AG09309 (cell line): ENCODE data around the gene MAGOH.

Experiments used
- DNase-seq: peaks from one replicate; pipeline ENCODE4 v3.0.0-alpha.2; 2010; ENCODE audit warnings: low read depth
- H3K4me3 ChIP-seq: 2 replicates; pipeline ENCODE4 v1.5.1; 2011; ENCODE audit warnings: mild to moderate bottlenecking, low read depth, low read length, moderate library complexity; ENCODE audit not compliant: control insufficient read depth
- TF ChIP-seq, protein P1 (sequence below): IDR thresholded peaks from 2 replicates; pipeline ENCODE4 v1.5.1; 2011; ENCODE audit warnings: mild to moderate bottlenecking, low read depth, low read length, inconsistent platforms; ENCODE audit not compliant: insufficient read depth, control insufficient read depth; ENCODE audit errors: missing control alignments

Gene MAGOH

DNA sequence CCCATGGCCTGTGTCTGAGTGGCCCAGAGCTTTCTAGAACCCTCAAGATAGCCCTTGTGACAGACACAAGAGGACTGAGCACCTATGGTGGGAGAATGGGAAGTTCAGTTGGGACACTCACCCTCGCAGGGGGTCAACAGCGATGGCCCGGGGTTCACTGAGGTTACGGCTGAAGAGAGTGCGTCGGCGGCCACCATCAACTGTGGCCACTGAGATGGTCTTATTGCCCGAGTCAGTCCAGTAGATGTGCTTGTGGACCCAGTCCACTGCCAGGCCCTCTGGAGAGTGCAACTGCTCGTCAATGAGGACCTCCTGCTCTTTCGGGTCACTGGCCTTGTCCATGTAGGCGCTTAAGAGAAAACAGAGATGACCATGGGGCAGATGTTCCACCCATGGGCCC lies 25.7 kb upstream of the MAGOH start:
- H3K4me3 ChIP-seq, result no peak overlapping the region
- TF ChIP-seq, protein P1, sequence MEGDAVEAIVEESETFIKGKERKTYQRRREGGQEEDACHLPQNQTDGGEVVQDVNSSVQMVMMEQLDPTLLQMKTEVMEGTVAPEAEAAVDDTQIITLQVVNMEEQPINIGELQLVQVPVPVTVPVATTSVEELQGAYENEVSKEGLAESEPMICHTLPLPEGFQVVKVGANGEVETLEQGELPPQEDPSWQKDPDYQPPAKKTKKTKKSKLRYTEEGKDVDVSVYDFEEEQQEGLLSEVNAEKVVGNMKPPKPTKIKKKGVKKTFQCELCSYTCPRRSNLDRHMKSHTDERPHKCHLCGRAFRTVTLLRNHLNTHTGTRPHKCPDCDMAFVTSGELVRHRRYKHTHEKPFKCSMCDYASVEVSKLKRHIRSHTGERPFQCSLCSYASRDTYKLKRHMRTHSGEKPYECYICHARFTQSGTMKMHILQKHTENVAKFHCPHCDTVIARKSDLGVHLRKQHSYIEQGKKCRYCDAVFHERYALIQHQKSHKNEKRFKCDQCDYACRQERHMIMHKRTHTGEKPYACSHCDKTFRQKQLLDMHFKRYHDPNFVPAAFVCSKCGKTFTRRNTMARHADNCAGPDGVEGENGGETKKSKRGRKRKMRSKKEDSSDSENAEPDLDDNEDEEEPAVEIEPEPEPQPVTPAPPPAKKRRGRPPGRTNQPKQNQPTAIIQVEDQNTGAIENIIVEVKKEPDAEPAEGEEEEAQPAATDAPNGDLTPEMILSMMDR, result no peak
- DNase-seq, result no peak

DNA sequence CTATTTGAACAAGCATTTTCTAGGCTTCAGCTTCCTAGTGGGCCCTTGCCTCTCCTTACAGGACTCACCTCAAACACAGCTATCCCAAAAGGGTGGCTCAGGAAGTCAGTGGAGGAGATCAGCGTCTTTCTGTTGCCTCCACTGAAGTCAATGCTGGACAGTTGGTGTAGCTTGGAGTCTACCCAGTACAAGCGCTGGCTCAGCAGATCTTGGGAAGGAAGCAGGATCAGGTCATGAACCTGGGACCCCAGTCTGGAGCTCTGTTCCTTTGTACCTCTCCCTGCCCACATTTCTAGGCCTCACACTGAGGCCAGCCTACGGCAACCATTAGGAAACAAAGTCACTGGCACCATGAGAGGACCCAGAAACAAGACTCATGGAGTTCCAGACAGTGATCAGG lies 23.7 kb upstream of the MAGOH start:
- H3K4me3 ChIP-seq, result no peak overlapping the region
- TF ChIP-seq, protein P1, result no peak
- no peak for DNase-seq

DNA sequence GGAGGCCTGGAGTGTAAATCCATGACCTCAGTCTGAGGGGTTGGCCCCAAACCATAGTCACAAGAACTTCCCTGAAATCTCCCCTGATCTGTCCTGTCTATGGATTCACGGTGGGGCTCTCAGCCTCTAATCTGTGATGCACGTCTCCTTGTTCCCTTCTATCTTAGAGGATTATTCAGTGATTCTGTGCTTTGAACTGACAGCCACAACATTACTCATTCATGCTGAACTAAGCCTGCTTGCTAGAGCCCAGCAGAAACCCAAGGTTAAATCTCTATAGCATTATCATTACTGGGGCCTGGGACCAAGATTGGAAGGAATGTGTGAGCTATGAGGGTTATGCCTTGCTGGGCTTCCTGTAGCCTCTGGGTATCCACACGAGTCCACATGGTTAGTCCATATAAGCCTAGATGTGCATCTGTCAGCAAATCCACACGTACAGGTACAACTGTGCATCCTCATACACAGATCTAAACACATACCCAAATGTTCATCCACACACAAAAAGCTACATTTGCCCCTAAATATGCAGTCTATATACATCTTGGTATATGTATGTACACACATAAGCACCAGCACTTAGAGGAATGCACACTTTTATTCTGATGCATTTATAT lies 22.4 kb upstream of the MAGOH start:
- H3K4me3 ChIP-seq, result no peak overlapping the region
- DNase-seq, result no peak
- TF ChIP-seq, protein P1, result no peak

DNA sequence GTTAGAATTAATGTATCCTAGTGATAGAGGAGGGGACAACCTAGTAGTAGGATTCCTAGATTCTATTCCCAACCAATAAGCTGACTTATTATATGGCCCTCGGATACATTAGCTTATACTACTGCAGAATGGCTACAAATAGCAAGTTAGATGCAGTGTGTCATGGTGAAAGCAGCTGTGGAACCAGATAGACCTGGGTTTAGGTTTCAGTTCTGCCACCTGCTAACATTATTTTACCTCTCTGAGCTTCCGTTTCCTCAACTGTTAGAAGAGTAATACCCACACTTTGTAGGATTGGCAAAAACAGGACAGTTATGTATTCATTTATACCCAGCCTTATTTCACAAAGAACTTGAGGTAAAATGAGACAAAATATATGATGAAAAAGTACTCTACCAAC lies 21.6 kb upstream of the MAGOH start:
- H3K4me3 ChIP-seq, result no peak overlapping the region
- DNase-seq, result no peak
- TF ChIP-seq, protein P1, result no peak

DNA sequence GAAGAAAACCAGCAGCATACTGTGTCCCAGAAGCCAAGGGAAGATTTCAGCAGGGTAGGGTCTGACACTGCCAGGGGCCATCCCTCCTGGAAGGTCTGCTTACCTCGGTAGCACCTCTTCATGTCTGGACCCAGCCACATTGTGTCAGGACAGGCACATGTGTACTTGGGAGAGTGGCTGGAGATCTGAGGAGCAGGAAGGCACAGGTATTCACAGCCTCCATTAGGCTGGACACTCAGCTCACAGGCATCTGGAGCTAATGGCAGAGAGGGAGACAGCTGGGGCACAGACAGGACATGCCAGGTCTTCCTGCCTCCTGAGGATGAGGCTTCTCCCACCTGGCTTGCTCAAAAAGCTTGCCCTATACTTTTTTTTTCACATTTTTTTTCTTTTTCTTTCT lies 19.9 kb upstream of the MAGOH start:
- no peak overlapping the region for H3K4me3 ChIP-seq
- no peak for DNase-seq
- TF ChIP-seq, protein P1, result no peak

DNA sequence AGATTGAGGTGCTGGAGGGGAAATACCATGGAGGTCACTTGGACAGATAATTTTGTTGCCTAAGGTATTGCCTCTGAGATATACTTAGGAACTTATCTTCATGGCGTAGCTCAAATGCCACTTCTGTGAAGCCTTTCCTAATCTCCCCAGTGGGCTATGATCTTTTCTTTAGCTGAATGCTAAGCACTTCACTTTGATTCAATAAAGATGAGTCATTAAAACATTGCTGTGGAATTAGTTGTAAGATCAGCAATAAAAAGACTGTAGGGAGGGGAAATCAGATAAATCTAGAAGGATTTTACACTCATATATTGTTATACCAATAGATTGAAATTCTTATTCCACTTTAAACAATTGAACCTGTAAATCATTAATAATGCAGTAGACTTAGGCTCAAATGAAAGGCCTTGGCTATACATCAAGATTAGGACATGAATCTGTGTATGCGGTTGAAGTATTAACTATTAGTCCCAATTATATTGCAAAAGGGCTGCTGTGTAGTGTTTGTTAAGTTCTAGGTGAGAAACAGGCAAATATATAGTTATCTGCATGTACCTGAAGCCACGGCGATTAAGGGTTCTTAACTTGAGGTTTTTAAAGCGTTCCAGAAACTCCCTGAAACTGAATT lies 19.2 kb upstream of the MAGOH start:
- TF ChIP-seq, protein P1, result no peak
- H3K4me3 ChIP-seq, result no peak overlapping the region
- no peak for DNase-seq
